NCI-H1105 treated with DMSO at 0.1 percent for 48 hours (cell line): ENCODE results near the gene RBM33.

Source experiments
- DNase-seq: peaks from one replicate; lab custom pipeline; 2025; lab: John Stamatoyannopoulos, UW

The RBM33 gene

DNA sequence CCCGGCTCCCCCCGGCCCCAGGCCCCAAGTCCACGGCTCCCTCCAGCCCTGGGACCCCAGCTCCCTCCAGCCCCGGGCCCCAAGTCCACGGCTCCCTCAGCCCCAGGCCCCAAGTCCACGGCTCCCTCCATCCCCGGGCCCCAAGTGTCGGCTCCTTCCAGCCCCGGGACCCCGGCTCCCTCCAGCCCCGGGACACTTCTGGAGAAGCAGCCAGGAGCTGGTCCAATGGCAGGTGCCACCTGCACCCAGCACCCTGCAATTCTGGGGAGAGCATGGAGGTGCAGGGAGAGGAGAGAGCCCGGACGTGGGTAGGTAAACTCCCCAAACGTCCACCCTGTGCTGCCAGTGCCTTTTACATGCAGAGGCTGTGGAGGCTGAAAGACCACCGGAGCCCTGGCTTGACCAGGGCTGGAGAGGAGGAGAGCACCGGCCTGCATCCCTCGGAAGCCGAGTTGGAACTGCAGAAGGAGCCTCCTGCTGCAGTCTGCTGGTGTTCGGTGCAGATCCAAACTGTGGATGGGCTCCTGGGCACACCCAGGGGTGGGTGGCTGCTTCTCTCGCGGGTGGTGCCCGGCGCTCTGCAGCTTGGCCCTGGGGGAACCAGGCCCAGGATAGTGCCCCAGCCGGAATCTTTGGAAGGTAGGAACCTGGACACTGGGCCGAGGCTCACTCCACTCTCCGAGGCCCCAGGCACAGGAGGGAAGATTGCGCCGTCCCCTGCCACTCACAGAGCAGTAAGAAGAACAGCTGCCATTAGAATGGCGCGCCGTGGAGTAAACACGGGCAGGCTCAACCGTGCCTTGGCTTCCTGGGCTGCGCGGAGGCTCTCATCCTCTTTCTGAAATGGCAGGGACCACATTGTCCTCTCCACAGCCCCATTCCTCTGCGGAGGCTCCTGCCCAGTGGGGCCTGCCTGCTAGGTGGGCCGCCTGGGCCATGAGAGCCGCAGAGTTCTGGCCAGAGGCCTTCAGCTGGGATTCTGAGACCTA, 153.1 kb downstream of the RBM33 start:
- DNase-seq, result no peak

DNA sequence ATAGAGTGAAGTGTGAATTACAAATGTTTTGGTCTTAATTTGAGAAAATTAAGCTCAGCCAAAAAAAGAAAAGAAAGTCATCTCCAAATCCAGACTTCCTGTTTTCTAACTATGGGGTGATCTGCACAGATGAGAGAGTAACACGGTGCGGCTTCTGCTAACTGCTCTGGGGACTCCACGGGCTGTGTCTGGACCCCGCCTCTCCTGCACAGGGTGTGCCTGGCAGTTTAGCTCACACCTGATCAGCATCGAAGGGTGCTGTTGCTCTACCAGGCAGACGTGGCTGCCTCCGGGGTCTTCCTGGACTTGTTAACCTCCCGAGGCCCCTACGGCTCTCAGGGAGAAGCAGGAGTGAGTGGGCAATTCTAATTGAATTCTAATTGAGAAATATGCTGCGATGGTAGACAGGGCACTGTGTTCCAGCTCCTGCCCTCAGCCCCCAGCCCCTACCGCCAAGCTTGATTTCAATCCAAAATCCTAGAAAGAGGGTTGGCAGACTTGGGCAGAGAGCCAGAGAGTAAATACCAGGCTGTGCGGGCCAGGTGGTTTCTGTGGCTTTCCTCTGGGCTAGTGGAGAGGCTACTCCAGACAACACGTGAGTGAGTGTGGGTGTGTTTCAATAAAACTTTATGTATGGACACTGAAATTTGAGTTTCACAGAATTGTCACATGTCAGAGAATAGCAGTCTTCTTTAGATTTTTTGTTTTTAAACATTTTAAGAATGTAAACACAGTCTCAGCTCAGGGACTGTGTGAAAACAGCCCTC, 154.4 kb downstream of the RBM33 start:
- peak; percentile 75 for DNase-seq

DNA sequence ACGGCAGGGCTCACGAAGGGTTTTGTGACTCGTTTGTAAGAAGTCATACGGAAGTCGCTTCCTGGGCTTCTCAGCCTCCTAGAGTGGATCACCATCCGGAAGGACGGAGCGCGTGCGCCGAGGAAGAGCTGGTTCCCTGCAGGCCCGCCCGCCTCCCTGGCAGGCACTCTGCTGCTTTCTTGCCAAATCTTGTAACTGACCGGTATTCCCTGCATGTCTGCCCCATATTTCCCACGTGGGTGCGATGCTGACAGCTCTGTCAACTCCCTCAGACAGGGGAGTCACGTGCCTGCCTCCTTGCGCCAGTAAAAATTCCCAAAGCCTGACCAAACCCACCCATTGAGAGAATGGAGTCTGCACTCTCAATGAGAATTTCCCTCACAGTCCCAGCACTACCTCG, 155.1 kb downstream of the RBM33 start:
- no peak for DNase-seq

DNA sequence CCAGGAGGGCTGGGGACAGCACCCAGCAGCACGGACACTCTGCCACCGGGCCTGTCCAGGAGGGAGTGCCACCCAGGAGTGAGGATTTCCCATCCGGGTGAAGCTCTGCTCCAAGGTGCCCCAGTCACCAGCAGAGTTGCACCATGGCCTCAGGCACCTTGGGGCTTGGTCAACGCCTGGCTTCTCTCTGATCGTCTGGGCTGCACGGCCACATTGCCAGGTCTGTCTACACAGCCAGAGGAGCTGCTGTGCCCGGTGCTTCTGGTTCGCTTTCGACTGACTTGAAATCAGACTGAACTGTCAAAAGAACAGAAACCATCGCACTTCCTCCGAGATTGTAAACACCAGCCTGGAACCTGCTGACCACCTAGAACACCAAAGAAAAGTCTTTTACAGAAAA, 155.8 kb downstream of the RBM33 start:
- DNase-seq, result no peak

DNA sequence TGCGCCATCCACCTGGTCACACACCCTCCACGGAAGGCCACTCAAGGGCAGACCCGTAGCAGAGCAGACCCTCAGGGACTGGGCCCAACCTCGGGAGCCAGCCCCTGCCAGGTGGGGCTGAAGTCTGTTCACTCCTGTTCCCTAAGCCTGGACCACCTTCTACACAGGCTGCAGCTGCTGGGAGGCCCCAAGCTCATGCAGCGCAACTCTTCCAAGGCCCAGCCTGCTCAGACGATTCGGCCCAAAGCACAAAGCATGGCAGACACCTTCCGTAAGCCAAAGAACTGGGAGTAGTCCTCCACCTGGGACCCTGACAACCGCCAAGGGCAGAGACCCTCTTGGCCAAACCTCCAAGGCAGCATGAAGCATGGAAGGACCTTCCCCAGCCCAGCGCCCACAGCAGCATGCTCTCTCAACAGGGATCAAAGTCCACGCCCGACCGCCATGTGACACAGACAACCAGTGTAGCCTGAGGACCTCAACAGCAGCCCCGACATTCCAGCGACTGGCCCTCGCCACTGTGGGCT, 156.3 kb downstream of the RBM33 start:
- DNase-seq, result no peak

DNA sequence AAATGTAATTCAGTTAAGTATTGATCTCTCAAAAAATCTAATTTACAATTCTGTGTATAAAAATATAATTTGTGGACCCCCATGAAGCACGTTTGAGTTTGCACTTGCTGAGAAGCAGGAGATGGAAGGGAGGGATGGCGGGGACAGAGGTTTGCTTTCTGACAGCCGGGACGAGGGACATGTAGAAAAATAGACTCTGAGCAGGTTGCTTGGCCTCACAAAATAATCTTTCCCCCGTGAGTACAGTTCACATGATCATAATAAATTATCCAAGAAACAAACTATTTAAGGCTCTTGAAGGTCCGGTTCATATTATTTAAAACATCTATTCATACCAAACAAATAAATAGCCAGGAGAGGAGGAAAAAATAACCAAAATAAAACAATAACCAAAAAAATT, 157.8 kb downstream of the RBM33 start:
- no peak for DNase-seq

DNA sequence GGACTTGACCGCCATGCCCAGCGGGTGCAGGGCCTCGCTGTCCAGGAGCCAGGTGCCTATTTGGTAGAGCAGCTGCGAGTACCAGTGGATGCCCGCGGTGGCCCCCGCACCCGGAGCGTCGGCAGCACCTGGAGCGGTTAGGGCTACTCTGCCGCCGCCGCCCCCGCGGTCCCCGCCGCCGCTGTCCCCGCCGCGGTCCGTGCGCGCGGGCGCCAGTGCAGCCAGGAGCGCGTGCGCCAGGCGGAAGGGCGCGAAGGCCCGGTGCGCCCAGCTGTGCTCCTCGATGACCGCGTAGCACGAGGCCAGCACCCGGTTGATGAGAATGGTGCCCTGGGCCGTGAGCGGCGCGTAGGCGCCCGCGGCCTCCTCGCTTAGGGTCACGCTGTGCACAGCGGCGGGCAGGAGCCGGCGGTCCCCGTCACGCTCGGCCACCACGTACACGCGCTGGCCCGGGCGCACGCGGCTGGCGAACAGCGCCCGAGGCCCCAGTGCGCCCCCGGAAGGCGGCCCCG, 158.5 kb downstream of the RBM33 start:
- DNase-seq, result no peak

DNA sequence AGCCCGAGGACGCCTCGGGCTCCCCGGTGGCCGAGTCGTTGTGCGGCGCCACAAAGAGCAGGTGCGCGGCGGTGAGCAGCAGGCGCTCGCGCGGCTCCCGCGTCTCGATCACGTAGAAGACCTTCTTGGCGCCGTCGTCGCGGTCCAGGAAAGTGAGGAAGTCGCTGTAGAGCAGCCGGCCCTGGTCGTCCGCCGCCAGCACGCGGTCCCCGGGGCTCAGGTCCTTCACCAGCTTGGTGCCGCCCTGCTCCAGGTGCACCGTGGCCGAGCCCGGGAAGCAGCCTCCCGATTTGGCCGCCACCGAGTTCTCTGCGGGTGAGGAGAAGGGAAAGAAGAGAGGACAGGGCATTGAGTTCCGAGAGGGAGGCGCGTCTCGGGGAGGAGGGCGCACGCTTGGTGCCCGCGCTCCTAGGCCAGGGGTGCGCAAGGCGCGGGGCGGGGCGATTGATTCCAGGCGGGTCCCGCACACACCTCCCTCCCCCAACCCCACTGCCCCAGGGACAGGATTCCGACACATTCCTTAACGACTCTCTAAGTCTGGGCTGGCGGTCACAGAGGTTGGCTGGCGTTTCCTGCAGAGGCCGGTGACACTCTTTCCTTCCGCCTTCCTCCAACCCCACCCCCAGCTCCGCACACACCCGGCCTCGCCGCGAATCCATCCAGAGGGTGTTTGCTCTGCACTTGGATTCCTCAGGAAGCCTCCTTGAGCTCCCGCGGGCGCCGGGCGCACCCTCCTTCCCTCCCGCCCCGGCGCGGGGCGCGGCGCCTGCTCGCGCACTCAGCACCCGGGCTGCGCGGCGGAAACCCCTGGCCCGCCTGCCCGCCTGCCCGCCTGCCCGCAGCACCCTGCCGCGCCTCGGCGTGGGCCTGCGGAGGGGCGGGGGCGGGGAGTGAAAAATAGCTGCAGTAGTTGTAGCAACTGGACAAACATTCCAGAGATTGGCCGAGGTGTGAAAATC, 159.2 kb downstream of the RBM33 start:
- DNase-seq, result no peak

DNA sequence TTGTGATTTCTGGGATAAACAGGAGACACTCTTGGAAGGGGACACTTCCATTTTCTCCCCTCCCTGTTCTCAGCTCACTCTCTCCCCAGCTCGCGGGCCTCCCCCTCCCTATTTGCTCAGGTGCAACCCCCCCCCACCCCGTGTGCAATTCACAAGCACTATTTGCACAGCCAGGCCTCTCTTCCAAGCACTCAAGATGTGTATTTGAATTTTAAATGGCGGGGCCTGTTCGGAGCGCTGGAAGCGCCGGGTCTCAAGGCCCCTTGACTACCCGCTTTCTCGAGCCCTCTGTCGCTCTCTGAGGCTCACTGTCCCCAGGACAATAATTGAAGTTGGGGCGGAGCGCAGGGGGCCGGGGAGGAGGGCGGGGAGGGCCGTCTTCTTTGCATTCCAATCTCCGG, 160.0 kb downstream of the RBM33 start:
- DNase-seq, result peak; percentile 37

DNA sequence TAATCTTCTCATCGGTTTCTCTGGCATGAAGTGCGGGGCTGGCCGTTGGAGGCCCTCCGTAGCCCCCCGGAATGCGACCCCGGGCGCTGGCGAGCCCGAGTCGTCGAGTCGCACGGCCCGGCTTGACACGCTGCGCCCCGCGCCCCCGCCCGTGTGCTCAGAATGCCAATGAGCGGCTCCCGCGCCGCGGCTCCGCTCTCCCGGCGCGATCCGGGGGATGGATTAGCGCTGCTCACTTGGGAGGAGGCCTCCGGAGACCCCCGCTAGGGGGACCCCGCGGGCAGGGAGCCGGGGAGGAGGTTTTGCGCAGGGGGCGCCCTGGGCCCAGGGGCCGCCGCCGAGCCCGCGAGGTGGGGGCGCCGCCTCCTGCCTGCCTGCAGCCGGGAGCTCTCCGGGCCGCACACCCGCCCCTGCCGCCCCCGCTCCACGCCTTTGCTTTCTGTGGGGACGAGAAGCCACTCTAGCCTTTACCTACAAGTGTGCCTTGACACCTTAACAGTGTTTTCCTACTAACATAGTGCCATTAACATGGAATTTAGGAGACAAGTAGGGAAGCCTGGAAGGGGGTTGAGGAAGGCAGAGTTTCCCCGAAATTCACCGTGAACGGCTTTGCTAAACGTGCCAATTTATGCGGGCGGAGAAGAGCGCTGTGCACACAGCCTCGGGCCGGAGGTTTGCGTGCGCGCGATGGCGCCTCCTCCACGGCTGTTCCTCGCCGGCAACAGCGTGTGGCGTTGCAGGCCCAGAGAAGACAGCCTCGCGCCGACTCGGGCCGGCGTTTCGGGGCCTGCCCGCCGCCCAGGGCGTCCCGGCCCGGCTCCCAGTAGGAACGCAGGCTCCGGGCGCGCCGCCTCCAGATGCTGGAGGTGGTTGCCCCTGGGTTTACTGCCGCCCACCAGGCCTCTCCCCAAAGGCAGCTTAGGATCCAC, 160.7 kb downstream of the RBM33 start:
- DNase-seq, result peak; percentile 64

DNA sequence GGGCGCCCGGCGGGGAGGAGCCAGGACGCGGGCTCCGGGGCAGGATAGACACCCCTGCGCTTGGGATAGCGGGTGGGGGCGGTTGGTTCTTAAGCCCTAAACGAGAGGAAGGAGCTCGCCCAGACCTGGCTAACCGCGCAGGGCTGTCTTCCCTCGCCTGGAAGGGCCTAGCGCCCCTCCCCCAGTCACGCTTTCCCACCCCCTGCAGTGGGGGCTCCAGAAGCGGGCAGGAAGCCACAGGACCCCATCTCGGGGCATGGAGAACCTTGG, 161.3 kb downstream of the RBM33 start:
- DNase-seq, result no peak

DNA sequence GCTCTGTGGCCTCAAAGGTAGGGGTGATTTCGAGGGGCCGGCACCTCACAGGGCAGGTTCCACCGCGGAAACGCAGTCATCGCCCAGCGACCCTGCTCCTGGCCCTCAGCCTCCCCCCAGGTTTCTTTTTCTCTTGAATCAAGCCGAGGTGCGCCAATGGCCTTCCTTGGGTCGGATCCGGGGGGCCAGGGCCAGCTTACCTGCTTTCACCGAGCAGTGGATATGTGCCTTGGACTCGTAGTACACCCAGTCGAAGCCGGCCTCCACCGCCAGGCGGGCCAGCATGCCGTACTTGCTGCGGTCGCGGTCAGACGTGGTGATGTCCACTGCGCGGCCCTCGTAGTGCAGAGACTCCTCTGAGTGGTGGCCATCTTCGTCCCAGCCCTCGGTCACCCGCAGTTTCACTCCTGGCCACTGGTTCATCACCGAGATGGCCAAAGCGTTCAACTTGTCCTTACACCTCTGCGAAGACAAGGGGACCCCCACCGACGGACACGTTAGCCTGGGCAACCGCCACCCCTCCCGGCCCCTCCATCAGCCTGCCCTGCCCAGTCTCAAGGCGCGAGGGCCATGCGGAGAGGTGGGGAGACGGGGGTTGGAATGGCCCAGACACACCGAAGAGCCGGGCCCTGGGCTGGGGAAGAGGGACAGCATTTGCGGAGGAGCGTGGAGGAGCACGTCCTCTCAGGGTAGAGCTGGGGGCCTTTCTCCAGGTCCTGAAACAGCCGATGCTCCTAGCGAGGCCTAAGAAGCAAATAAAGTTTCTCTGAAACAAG, 161.8 kb downstream of the RBM33 start:
- no peak for DNase-seq

DNA sequence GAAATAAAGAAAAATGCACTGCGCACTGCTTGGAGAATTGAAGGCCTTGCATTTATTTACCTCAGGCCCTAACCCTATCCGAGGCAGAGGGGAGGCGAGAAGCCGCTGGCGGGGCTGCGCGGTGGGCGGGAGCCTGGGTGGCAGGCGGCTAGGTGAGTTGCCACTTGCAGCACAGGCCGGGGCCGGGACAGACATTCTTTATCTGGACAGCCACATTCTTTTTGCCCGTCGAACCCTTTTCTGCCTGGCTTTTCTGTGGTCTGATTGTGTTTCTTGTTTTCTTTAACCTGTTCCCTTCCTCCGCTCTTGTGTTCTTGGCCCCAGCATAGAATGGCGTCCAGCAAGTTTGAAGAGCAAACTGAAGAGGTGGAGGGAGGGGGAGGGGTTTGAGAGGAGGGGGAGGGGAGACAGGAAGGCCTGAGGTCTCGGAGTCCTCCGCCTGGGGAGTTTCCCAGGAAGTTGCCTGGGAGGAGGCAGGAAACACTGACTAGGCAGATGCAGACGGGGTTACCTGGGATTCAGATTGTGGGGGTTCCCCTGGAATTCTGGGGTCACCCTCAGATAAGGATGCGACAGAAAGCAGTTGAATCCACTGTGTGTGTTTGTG, 162.7 kb downstream of the RBM33 start:
- DNase-seq, result no peak

DNA sequence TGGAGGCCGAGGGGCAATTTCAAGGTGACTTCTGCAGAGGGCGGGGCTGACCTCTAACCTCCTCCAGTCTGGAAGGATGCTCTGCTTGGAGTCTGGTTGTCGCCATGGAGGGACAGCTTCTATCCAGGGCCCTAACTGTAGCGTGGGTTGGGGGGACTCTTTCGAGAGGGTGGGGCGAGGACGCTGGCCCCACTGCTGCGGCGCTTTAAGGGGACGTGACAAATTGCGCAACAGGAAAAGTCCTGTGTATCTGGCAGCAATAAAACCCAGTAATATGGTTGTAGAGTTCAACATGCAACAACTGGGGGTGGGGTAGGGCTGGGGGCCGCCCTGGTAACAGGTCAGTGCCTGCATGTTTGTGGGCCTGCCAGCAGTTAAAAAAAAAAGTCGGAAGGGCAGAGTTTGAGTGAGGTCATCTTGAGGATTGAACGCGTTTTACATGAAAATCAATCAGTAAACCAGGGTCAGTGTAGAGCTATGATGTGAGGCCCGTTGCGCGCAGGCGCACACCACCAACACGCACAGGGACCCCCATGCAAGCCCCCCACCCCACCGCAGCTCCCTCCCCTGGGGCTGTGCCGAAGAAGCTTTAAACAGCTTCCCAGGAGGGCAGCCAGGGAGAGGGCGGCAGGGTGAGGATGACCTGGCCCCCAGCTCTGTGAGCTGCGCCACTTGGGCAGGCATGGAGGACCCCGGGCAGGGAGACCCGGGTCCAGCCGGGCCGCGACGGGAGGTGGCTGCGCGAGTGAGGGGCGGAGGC, 163.5 kb downstream of the RBM33 start:
- DNase-seq, result no peak

DNA sequence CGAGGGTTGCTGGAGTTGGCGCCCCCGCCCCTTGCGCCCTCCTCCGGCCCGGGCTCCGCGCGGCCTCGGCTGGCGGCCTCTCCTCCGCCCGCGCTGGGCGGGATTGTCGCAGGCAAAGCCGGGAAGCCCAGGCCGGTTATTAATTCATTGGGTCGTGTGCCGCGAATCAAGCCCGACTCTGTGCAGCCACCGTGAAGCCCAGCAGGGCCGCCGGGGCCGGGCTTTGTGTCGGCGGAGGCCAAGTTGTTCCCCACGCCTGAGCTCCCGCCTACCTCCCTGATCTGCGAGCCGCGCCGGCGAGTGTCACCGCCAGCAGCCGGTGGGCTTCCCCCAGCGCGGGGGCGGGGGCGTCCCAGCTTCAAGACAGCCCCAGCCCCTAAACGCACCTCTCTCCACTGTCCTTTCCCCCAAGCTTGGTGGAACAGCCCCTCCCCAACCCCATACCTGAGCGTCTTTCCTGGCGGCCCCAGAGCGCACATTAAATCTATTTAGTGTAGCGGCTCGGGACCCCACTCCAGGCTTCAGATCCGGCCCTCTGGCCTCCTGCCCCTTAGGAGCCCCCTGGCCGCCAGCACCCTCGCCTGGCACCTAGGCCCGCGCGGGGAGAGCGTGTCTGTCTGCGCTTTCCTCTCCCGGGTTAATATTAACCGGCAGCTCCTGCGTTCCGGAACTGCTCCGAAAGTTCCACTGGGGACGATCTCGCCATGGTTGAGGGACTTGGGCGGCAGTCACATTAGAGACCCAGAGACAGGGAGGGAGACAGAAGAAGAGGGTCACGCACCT, 164.3 kb downstream of the RBM33 start:
- peak; percentile 22 for DNase-seq

DNA sequence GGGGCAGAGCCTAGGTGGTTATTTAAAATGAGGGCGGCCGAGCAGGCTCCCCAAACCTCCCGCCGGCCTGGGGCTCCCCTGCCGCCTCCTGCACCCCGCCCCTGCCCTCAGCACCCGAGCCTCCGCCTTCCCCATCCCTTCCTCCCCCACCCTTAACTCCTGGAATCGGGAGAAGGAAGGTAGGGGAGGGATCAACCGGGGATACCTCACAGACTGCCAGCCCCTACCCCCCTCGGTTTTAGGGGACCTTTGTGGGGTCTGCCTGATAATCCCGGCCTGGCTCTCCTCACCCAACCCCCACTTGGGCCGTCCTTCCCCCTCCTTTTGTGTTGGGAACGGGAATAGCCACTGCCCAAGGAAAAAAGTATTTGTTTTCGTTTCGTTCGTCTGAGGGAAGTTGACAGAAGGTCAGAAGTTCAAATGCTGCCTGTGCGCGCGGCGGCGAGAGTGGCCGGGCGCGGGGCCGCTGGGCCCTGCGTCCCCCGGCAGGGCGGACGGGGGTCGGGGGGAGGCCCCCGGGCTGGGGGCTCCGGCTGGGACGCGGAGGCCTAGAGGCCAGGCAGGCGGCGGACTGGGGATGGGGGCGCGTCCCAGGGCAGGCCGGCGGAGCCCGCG, 165.0 kb downstream of the RBM33 start:
- no peak for DNase-seq
